Measurements from ENCODE around the gene HSD17B13.

Gene HSD17B13

GRCh38 chr4:87317527-87317926 is 5.2 kb downstream of the HSD17B13 start:
- TF ChIP-seq SIN3A (IDR thresholded peaks at IDR 0.05; ENCODE audit: borderline replicate concordance, insufficient read depth, low read length): no peak
- TF ChIP-seq FOXP2 (optimal IDR thresholded peaks at IDR 0.05; ENCODE audit: borderline replicate concordance, extremely low read depth, extremely low read length, insufficient read depth): no peak
- no peak for TF ChIP-seq POLR2AphosphoS5 (IDR thresholded peaks at IDR 0.05; ENCODE audit: low read depth, low read length)
- TF ChIP-seq REST (IDR thresholded peaks at IDR 0.05; ENCODE audit: insufficient read depth in 1 of 2, low read depth in 2 of 2, low read length in 2 of 2): no peak
- no peak for TF ChIP-seq TAF1 (IDR thresholded peaks at IDR 0.05; ENCODE audit: borderline replicate concordance, insufficient read depth, low read length)

- TF ChIP-seq TAF1 (IDR thresholded peaks at IDR 0.05; ENCODE audit: borderline replicate concordance, insufficient read depth, low read length): no peak
- no peak for TF ChIP-seq REST (IDR thresholded peaks at IDR 0.05; ENCODE audit: insufficient read depth in 1 of 2, low read depth in 2 of 2, low read length in 2 of 2)
- no peak for TF ChIP-seq FOXP2 (optimal IDR thresholded peaks at IDR 0.05; ENCODE audit: borderline replicate concordance, extremely low read depth, extremely low read length, insufficient read depth)
- no peak for TF ChIP-seq POLR2AphosphoS5 (IDR thresholded peaks at IDR 0.05; ENCODE audit: low read depth, low read length)
- TF ChIP-seq SIN3A (IDR thresholded peaks at IDR 0.05; ENCODE audit: borderline replicate concordance, insufficient read depth, low read length): no peak
Observed at GRCh38 chr4:87316961-87317360, 5.7 kb downstream of the HSD17B13 start.

- no peak for TF ChIP-seq TAF1 (IDR thresholded peaks at IDR 0.05; ENCODE audit: borderline replicate concordance, insufficient read depth, low read length)
- TF ChIP-seq POLR2AphosphoS5 (IDR thresholded peaks at IDR 0.05; ENCODE audit: low read depth, low read length): no peak
- TF ChIP-seq REST (IDR thresholded peaks at IDR 0.05; ENCODE audit: insufficient read depth in 1 of 2, low read depth in 2 of 2, low read length in 2 of 2): no peak
- TF ChIP-seq SIN3A (IDR thresholded peaks at IDR 0.05; ENCODE audit: borderline replicate concordance, insufficient read depth, low read length): no peak
- TF ChIP-seq FOXP2 (optimal IDR thresholded peaks at IDR 0.05; ENCODE audit: borderline replicate concordance, extremely low read depth, extremely low read length, insufficient read depth): no peak
Observed at GRCh38 chr4:87313756-87314155, 8.9 kb downstream of the HSD17B13 start.

GRCh38 chr4:87311684-87312083 is 11.0 kb downstream of the HSD17B13 start:
- no peak for TF ChIP-seq FOXP2 (optimal IDR thresholded peaks at IDR 0.05; ENCODE audit: borderline replicate concordance, extremely low read depth, extremely low read length, insufficient read depth)
- TF ChIP-seq POLR2AphosphoS5 (IDR thresholded peaks at IDR 0.05; ENCODE audit: low read depth, low read length): no peak
- no peak for TF ChIP-seq SIN3A (IDR thresholded peaks at IDR 0.05; ENCODE audit: borderline replicate concordance, insufficient read depth, low read length)
- TF ChIP-seq TAF1 (IDR thresholded peaks at IDR 0.05; ENCODE audit: borderline replicate concordance, insufficient read depth, low read length): no peak
- no peak for TF ChIP-seq REST (IDR thresholded peaks at IDR 0.05; ENCODE audit: insufficient read depth in 1 of 2, low read depth in 2 of 2, low read length in 2 of 2)

Measured in PFSK-1 (cell line).